ENCODE results near the gene ORMDL2.

- TF ChIP-seq CTCF (IDR thresholded peaks at IDR 0.05; ENCODE audit: low read depth, low read length, poor library complexity, severe bottlenecking), result no peak
- TF ChIP-seq EZH2phosphoT487 (IDR thresholded peaks at IDR 0.05; ENCODE audit: borderline replicate concordance, low read length), result no peak
Measured at GRCh38 chr12:55847603-55848291, 29.9 kb downstream of the ORMDL2 start.

Data from DOHH2 (cell line).